Measurements from ENCODE around the gene GRID2.

The GRID2 gene

GRCh38 chr4:93743022-93743421 is 1439.3 kb downstream of the GRID2 start:
- ATAC-seq, result no peak
- TF ChIP-seq GLIS3 (CRISPR knock-in tag; IDR thresholded peaks at IDR 0.05), result no peak
- TF ChIP-seq TSHZ2 (CRISPR knock-in tag; IDR thresholded peaks at IDR 0.05), result no peak
- TF ChIP-seq ZNF70 (CRISPR knock-in tag; IDR thresholded peaks at IDR 0.05), result no peak
- TF ChIP-seq ZNF565 (CRISPR knock-in tag; conservative IDR thresholded peaks at IDR 0.05; ENCODE audit: low read depth), result no peak
- TF ChIP-seq ZFP30 (CRISPR knock-in tag; IDR thresholded peaks at IDR 0.05), result no peak

GRCh38 chr4:93743635-93744034 is 1439.9 kb downstream of the GRID2 start:
- ATAC-seq, result no peak
- no peak for TF ChIP-seq SNAI2 (CRISPR knock-in tag; IDR thresholded peaks at IDR 0.05)
- TF ChIP-seq ZNF8 (CRISPR knock-in tag; IDR thresholded peaks at IDR 0.05), result no peak
- TF ChIP-seq ESRRG (CRISPR knock-in tag; IDR thresholded peaks at IDR 0.05), result no peak
- TF ChIP-seq ZNF565 (CRISPR knock-in tag; conservative IDR thresholded peaks at IDR 0.05; ENCODE audit: low read depth), result no peak
- TF ChIP-seq ZNF70 (CRISPR knock-in tag; IDR thresholded peaks at IDR 0.05), result no peak
- no peak for TF ChIP-seq CSRNP3 (CRISPR knock-in tag; IDR thresholded peaks at IDR 0.05)
- TF ChIP-seq PPARA (CRISPR knock-in tag; IDR thresholded peaks at IDR 0.05; ENCODE audit: borderline replicate concordance), result no peak
- no peak for TF ChIP-seq POU6F1 (CRISPR knock-in tag; IDR thresholded peaks at IDR 0.05; ENCODE audit: borderline replicate concordance, low read depth)
- no peak for TF ChIP-seq TSHZ2 (CRISPR knock-in tag; IDR thresholded peaks at IDR 0.05)
- no peak for TF ChIP-seq RARB (CRISPR knock-in tag; IDR thresholded peaks at IDR 0.05)

- no peak for TF ChIP-seq RARB (CRISPR knock-in tag; IDR thresholded peaks at IDR 0.05)
- ATAC-seq, result no peak
Measured at GRCh38 chr4:93744961-93745360, 1441.2 kb downstream of the GRID2 start.

GRCh38 chr4:93746031-93746430 is 1442.3 kb downstream of the GRID2 start:
- TF ChIP-seq TCF4 (CRISPR knock-in tag; IDR thresholded peaks at IDR 0.05; ENCODE audit: borderline replicate concordance), result no peak
- no peak for TF ChIP-seq ZNF565 (CRISPR knock-in tag; conservative IDR thresholded peaks at IDR 0.05; ENCODE audit: low read depth)
- no peak for TF ChIP-seq ZC3H10 (CRISPR knock-in tag; IDR thresholded peaks at IDR 0.05)
- no peak for TF ChIP-seq PATZ1 (CRISPR knock-in tag; IDR thresholded peaks at IDR 0.05; ENCODE audit: borderline replicate concordance)
- ATAC-seq, result no peak

GRCh38 chr4:93747220-93747619 is 1443.5 kb downstream of the GRID2 start:
- peak; percentile 61 for ATAC-seq
- TF ChIP-seq ZC3H10 (CRISPR knock-in tag; IDR thresholded peaks at IDR 0.05) (no peak), ZNF565 (CRISPR knock-in tag; conservative IDR thresholded peaks at IDR 0.05; ENCODE audit: low read depth) (no peak), GLIS3 (CRISPR knock-in tag; IDR thresholded peaks at IDR 0.05) (no peak), TOX (CRISPR knock-in tag; IDR thresholded peaks at IDR 0.05; ENCODE audit: borderline replicate concordance) (no peak), SNAI2 (CRISPR knock-in tag; IDR thresholded peaks at IDR 0.05) (no peak), ZNF70 (CRISPR knock-in tag; IDR thresholded peaks at IDR 0.05) (no peak)

All from SK-N-SH treated with all-trans-retinoic acid at 6 μM for 48 hours (cell line).